SK-N-SH treated with all-trans-retinoic acid at 6 μM for 48 hours (cell line): Measurements from ENCODE around the gene NFAT5.
"Not testable (repeated sequence)": the region's sequence is repeated elsewhere in the genome, so short reads cannot be mapped to it uniquely, and the experiment has no call there.

Experiments used
- ATAC-seq: fragments of 200-7000 bp; cut with Tn5 transposase; 3 replicates; pipeline ENCODE4 v1.9.1; 2020; ENCODE audit warnings: mild to moderate bottlenecking, moderate library complexity
- ARNTL ChIP-seq: fragments of 450-650 bp; formaldehyde crosslinking; IDR thresholded peaks from 2 replicates; pipeline ENCODE4 v1.5.0; 2020; ENCODE audit warnings: low read depth, mild to moderate bottlenecking, moderate library complexity, borderline replicate concordance
- BACH2 ChIP-seq: fragments of 250-450 bp; sonication (Bioruptor Pico); IDR thresholded peaks from 2 replicates; pipeline ENCODE4 v1.9.0; 2021; ENCODE audit warnings: mild to moderate bottlenecking, borderline replicate concordance
- CREB5 ChIP-seq: fragments of 250-450 bp; sonication (Bioruptor Pico); IDR thresholded peaks from 2 replicates; pipeline ENCODE4 v1.5.1; 2020; ENCODE audit warnings: low read depth, mild to moderate bottlenecking, moderate library complexity
- CSRNP3 ChIP-seq: fragments of 250-450 bp; sonication (Bioruptor Pico); IDR thresholded peaks from 2 replicates; pipeline ENCODE4 v1.5.1; 2021; ENCODE audit warnings: mild to moderate bottlenecking, moderate library complexity
- ESRRG ChIP-seq: fragments of 250-450 bp; sonication (Bioruptor Pico); IDR thresholded peaks from 2 replicates; pipeline ENCODE4 v1.6.1; 2021; ENCODE audit warnings: mild to moderate bottlenecking
- ISL1 ChIP-seq: fragments of 250-450 bp; sonication (Bioruptor Pico); IDR thresholded peaks from 2 replicates; pipeline ENCODE4 v2.1.2; 2022; ENCODE audit warnings: mild to moderate bottlenecking, moderate library complexity
- OSR1 ChIP-seq: fragments of 250-450 bp; sonication (Bioruptor Pico); IDR thresholded peaks from 2 replicates; pipeline ENCODE4 v1.8.0; 2022; ENCODE audit warnings: moderate library complexity, mild to moderate bottlenecking, inconsistent platforms
- PATZ1 ChIP-seq: fragments of 250-450 bp; sonication (Bioruptor Pico); IDR thresholded peaks from 2 replicates; pipeline ENCODE4 v1.8.0; 2020; ENCODE audit warnings: mild to moderate bottlenecking, moderate library complexity, borderline replicate concordance
- POU6F1 ChIP-seq: fragments of 250-450 bp; sonication (Bioruptor Pico); IDR thresholded peaks from 2 replicates; pipeline ENCODE4 v1.8.0; 2021; ENCODE audit warnings: low read depth, mild to moderate bottlenecking, moderate library complexity, borderline replicate concordance
- PPARA ChIP-seq: fragments of 250-450 bp; sonication (Bioruptor Pico); IDR thresholded peaks from 2 replicates; pipeline ENCODE4 v1.5.0; 2020; ENCODE audit warnings: mild to moderate bottlenecking, borderline replicate concordance
- RARB ChIP-seq: fragments of 250-450 bp; sonication (Bioruptor Pico); IDR thresholded peaks from 2 replicates; pipeline ENCODE4 v1.8.0; 2021; ENCODE audit warnings: mild to moderate bottlenecking, moderate library complexity
- SNAI2 ChIP-seq: fragments of 250-450 bp; sonication (Bioruptor Pico); IDR thresholded peaks from 2 replicates; pipeline ENCODE4 v1.5.0; 2020; ENCODE audit warnings: mild to moderate bottlenecking, moderate library complexity
- TCF4 ChIP-seq: fragments of 250-450 bp; sonication (Bioruptor Pico); IDR thresholded peaks from 2 replicates; pipeline ENCODE4 v1.8.0; 2021; ENCODE audit warnings: mild to moderate bottlenecking, moderate library complexity, borderline replicate concordance
- TOX ChIP-seq: fragments of 250-450 bp; sonication (Bioruptor Pico); IDR thresholded peaks from 2 replicates; pipeline ENCODE4 v1.8.0; 2021; ENCODE audit warnings: mild to moderate bottlenecking, moderate library complexity, borderline replicate concordance
- TSHZ2 ChIP-seq: fragments of 250-450 bp; sonication (Bioruptor Pico); IDR thresholded peaks from 2 replicates; pipeline ENCODE4 v1.5.0; 2020; ENCODE audit warnings: mild to moderate bottlenecking, moderate library complexity
- ZC3H10 ChIP-seq: fragments of 250-450 bp; sonication (Bioruptor Pico); IDR thresholded peaks from 2 replicates; pipeline ENCODE4 v1.5.1; 2021; ENCODE audit warnings: mild to moderate bottlenecking, moderate library complexity
- ZFP3 ChIP-seq: fragments of 250-450 bp; sonication (Bioruptor Pico); IDR thresholded peaks from 2 replicates; pipeline ENCODE4 v1.5.0; 2020; ENCODE audit warnings: mild to moderate bottlenecking, moderate library complexity
- ZFP30 ChIP-seq: fragments of 450-650 bp; formaldehyde crosslinking; IDR thresholded peaks from 2 replicates; pipeline ENCODE4 v1.5.0; 2022; ENCODE audit warnings: mild to moderate bottlenecking, moderate library complexity
- ZNF565 ChIP-seq: fragments of 450-650 bp; formaldehyde crosslinking; conservative IDR thresholded peaks from 2 replicates; pipeline ENCODE4 v1.5.0; 2020; ENCODE audit warnings: low read depth, mild to moderate bottlenecking, moderate library complexity
- ZNF8 ChIP-seq: fragments of 450-650 bp; formaldehyde crosslinking; IDR thresholded peaks from 2 replicates; pipeline ENCODE4 v1.5.0; 2020; ENCODE audit warnings: mild to moderate bottlenecking, moderate library complexity

Gene NFAT5

GRCh38 chr16:69581297-69581696 lies 15.5 kb downstream of the NFAT5 start:
- no peak for TF ChIP-seq ESRRG (CRISPR knock-in tag)
- TF ChIP-seq ZFP30 (CRISPR knock-in tag): no peak
- no peak for TF ChIP-seq ZFP3 (CRISPR knock-in tag)
- no peak for TF ChIP-seq POU6F1 (CRISPR knock-in tag)
- no peak for ATAC-seq

GRCh38 chr16:69584493-69584892 lies 18.7 kb downstream of the NFAT5 start:
- ATAC-seq: not testable (repeated sequence)

GRCh38 chr16:69589434-69590269 lies 23.9 kb downstream of the NFAT5 start:
- TF ChIP-seq CSRNP3 (CRISPR knock-in tag) (no peak), ZFP3 (CRISPR knock-in tag) (no peak), TOX (CRISPR knock-in tag) (no peak), RARB (CRISPR knock-in tag) (no peak), SNAI2 (CRISPR knock-in tag) (no peak), POU6F1 (CRISPR knock-in tag) (no peak), TCF4 (CRISPR knock-in tag) (no peak), ZNF8 (CRISPR knock-in tag) (no peak), ARNTL (no peak), OSR1 (CRISPR knock-in tag) (no peak), PPARA (CRISPR knock-in tag) (no peak), TSHZ2 (no peak), PATZ1 (CRISPR knock-in tag) (no peak), BACH2 (CRISPR knock-in tag) (no peak), CREB5 (CRISPR knock-in tag) (no peak), ZFP30 (CRISPR knock-in tag) (no peak), ZC3H10 (CRISPR knock-in tag) (no peak), ZNF565 (no peak), ISL1 (CRISPR knock-in tag) (no peak)
- ATAC-seq: no peak
